Neuronal stem cell (in vitro differentiated cells): ENCODE measurements around the gene NOTO.

Source experiments
- DNase-seq: peaks from one replicate; pipeline ENCODE4 v3.0.0-alpha.2; 2013; ENCODE audit warnings: low spot score
- H2AFZ ChIP-seq: one replicate; pipeline ENCODE4 v1.6.1; 2013; ENCODE audit warnings: mild to moderate bottlenecking, low read length, inconsistent platforms
- H2AK5ac ChIP-seq: 2 replicates; pipeline ENCODE4 v1.6.1; 2013; ENCODE audit warnings: low read depth, mild to moderate bottlenecking, inconsistent platforms, low read length, moderate library complexity, mixed read lengths
- H2BK120ac ChIP-seq: 2 replicates; pipeline ENCODE4 v1.6.1; 2013; ENCODE audit warnings: low read depth, mild to moderate bottlenecking, inconsistent platforms, low read length, moderate library complexity, mixed read lengths
- H2BK12ac ChIP-seq: one replicate; pipeline ENCODE4 v1.6.1; 2013; ENCODE audit warnings: low read length, inconsistent platforms
- H2BK15ac ChIP-seq: 2 replicates; pipeline ENCODE4 v1.6.1; 2013; ENCODE audit warnings: mild to moderate bottlenecking, low read length, inconsistent platforms, mixed read lengths
- H2BK5ac ChIP-seq: one replicate; pipeline ENCODE4 v1.6.1; 2013; ENCODE audit warnings: inconsistent platforms, mild to moderate bottlenecking, low read length, moderate library complexity
- H3K14ac ChIP-seq: one replicate; pipeline ENCODE4 v1.6.1; 2013; ENCODE audit warnings: low read length, inconsistent platforms
- H3K18ac ChIP-seq: 2 replicates; pipeline ENCODE4 v1.6.1; 2013; ENCODE audit warnings: low read length, inconsistent platforms
- H3K23ac ChIP-seq: 2 replicates; pipeline ENCODE4 v1.6.1; 2013; ENCODE audit warnings: low read depth, mild to moderate bottlenecking, mixed read lengths, low read length, inconsistent platforms; ENCODE audit not compliant: poor library complexity
- H3K27ac ChIP-seq: replicated peaks from 3 replicates; pipeline ENCODE4 v1.5.1; 2013; ENCODE audit warnings: low read length, inconsistent platforms
- H3K27me3 ChIP-seq, 3 experiments: 2 replicates each; pipeline ENCODE4 v1.6.1; 2013; ENCODE audit warnings: low read length in 3 of 3, mild to moderate bottlenecking in 2 of 3, inconsistent platforms in 1 of 3, low read depth in 1 of 3, mixed read lengths in 1 of 3, moderate library complexity in 1 of 3; ENCODE audit not compliant: control insufficient read depth in 3 of 3, insufficient read depth in 3 of 3
- H3K36me3 ChIP-seq, 2 donors: replicated peaks in 1 of 2; 2 replicates each; pipeline ENCODE4 v1.6.1; 2013; ENCODE audit warnings: low read length in 2 of 2; ENCODE audit not compliant: control insufficient read depth in 2 of 2, insufficient read depth in 2 of 2
- H3K4ac ChIP-seq: 2 replicates; pipeline ENCODE4 v1.6.1; 2013; ENCODE audit warnings: inconsistent platforms, mild to moderate bottlenecking, low read length, moderate library complexity
- H3K4me1 ChIP-seq, 2 donors: 1 replicate in 1 of 2; 2 replicates in 1 of 2; pipeline ENCODE4 v1.6.1; 2013; ENCODE audit warnings: low read length in 2 of 2, low read depth in 1 of 2; ENCODE audit not compliant: control insufficient read depth in 2 of 2, insufficient read depth in 1 of 2
- H3K4me2 ChIP-seq: one replicate; pipeline ENCODE4 v1.6.1; 2013; ENCODE audit warnings: mild to moderate bottlenecking, low read length, inconsistent platforms; ENCODE audit not compliant: insufficient read depth, poor library complexity, severe bottlenecking
- H3K4me3 ChIP-seq, 2 donors: 2 replicates each; pipeline ENCODE4 v1.5.1; 2013; ENCODE audit warnings: low read length in 2 of 2, mild to moderate bottlenecking in 2 of 2, inconsistent platforms in 1 of 2, moderate library complexity in 1 of 2
- H3K79me1 ChIP-seq: one replicate; pipeline ENCODE4 v1.6.1; 2013; ENCODE audit warnings: low read depth, mild to moderate bottlenecking, inconsistent platforms, low read length, moderate library complexity
- H3K9ac ChIP-seq: one replicate; pipeline ENCODE4 v1.6.1; 2013; ENCODE audit warnings: mild to moderate bottlenecking, low read depth, low read length, inconsistent platforms; ENCODE audit not compliant: poor library complexity
- H3K9me3 ChIP-seq, 2 donors: replicated peaks in 1 of 2; 2 replicates each; pipeline versions ENCODE3 to v1.6.1; 2013; ENCODE audit warnings: low read length in 2 of 2, mild to moderate bottlenecking in 2 of 2, inconsistent platforms in 1 of 2, low read depth in 1 of 2, mixed read lengths in 1 of 2, moderate library complexity in 1 of 2; ENCODE audit not compliant: control insufficient read depth in 2 of 2, insufficient read depth in 1 of 2
- H4K8ac ChIP-seq: one replicate; pipeline ENCODE4 v1.6.1; 2013; ENCODE audit warnings: low read depth, mild to moderate bottlenecking, inconsistent platforms, low read length, moderate library complexity
- H4K91ac ChIP-seq: one replicate; pipeline ENCODE4 v1.6.1; 2013; ENCODE audit warnings: low read length, low read depth, mild to moderate bottlenecking, inconsistent platforms; ENCODE audit not compliant: poor library complexity
- whole genome bisulfite sequencing, 2 donors: extraction: QIAGEN DNeasy Blood & Tissue Kit; methylation state at CpG; one replicate each; pipeline ENCODE4 v1.1.7; 2013; ENCODE audit warnings: missing lambda C conversion rate in 2 of 2, mixed read lengths in 1 of 2; ENCODE audit not compliant: insufficient read length in 2 of 2, insufficient replicate concordance in 1 of 2; ENCODE audit errors: extremely low coverage in 2 of 2; 5-methylcytosine and 5-hydroxymethylcytosine counted together

Gene NOTO

GRCh38 chr2:73212448-73213176 is 10.2 kb downstream of the NOTO start:
- Histone ChIP-seq H2BK12ac (no peak overlapping the region), H3K27ac (no peak overlapping the region), H4K8ac (no peak overlapping the region), H2AFZ (peak overlapping the region; percentile 82), H3K4me3 (no peak overlapping the region), H3K4me2 (no peak overlapping the region), H3K9me3 (no peaks in the 10 kb centered on the region), H3K23ac (no peak overlapping the region), H4K91ac (no peak overlapping the region), H2BK120ac (no peak overlapping the region), H2AK5ac (no peak overlapping the region), H2BK15ac (no peak overlapping the region), H3K9ac (no peak overlapping the region), H3K18ac (no peak overlapping the region), H2BK5ac (no peak overlapping the region), H3K36me3 (no peaks in the 10 kb centered on the region), H3K4ac (no peak overlapping the region), H3K4me1 (peaks cover 0 to 7% of the 10 kb centered on the region in 2 donors), H3K27me3 (peaks cover 0 to 27% (median 0%) of the 10 kb centered on the region in 3 experiments), H3K79me1 (no peaks in the 10 kb centered on the region), H3K14ac (no peak overlapping the region)
- peak; percentile 62 for DNase-seq
- WGBS, 2 donors: no CpG with 5 or more reads among the region's 20 CpGs

DNA sequence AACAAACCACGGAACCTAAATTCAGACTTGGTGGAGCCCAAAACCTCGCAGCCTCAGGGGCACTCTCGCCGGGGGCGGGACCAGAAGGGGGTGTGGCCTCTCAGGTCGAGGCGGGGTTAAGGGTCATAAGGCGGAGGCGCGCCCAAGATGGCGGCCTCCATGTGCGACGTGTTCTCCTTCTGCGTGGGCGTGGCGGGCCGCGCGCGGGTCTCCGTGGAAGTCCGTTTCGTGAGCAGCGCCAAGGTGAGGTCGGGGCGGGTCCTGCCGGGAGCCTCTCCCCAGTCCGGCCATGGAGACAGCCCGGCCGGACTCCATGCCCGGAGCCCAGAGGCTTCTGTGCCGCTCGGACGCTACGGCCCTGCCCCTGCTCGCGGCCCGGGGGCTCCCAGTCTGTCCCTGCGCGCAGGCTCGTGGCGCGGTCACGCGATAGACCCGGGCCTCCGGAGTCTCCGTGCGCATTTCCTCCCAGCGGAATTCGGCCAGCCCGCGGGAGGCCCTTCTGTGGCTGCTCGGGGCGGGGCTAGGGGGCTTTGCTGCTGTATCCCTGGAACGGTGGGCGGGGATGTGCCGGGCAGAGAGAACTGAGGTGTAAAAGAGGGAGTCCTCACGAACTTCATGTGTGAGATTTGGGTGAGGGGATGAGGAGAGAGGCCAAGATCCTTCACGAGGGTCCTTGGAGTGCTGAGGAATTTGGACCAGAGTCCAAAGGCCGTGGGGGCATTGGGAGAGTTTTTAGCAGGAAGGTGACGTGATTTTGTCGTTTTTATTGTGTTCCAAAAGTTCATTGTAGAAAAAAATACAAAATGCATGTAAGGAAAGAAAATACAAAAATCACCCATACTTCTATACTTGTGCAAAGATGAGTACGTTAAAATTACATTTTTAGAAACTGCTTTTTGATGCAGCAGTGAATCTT is 12.0 kb downstream of the NOTO start, which contains the start of gene SMYD5:
Gene SMYD5, plus strand, starts transcription at position 126 of the 916 bp plus-strand sequence. Its CDS starts 22 bp downstream, at position 148.
- Histone ChIP-seq H3K79me1 (peaks cover 3% of the 10 kb centered on the region), H3K27ac (peak within 1 kb of the TSS; percentile 40), H2AK5ac (no peak within 1 kb of the TSS), H2BK15ac (no peak within 1 kb of the TSS), H3K14ac (no peak within 1 kb of the TSS), H2AFZ (peak within 1 kb of the TSS; percentile 96), H2BK12ac (no peak within 1 kb of the TSS), H3K4me1 (peaks cover 0 to 7% of the 10 kb centered on the region in 2 donors), H3K9me3 (no peaks in the 10 kb centered on the region), H3K4me2 (peak within 1 kb of the TSS; percentile 43), H3K36me3 (peaks cover 0 to 8% of the 10 kb centered on the region in 2 donors), H3K4ac (no peak within 1 kb of the TSS), H4K91ac (no peak within 1 kb of the TSS), H2BK120ac (no peak within 1 kb of the TSS), H3K4me3 (peak within 1 kb of the TSS; percentile 86 to 91), H4K8ac (no peak within 1 kb of the TSS), H3K9ac (peak within 1 kb of the TSS; percentile 84), H3K27me3 (peaks cover 0 to 14% (median 0%) of the 10 kb centered on the region in 3 experiments), H2BK5ac (peak within 1 kb of the TSS; percentile 54), H3K23ac (no peak within 1 kb of the TSS), H3K18ac (peak within 1 kb of the TSS; percentile 84)
- DNase-seq: peak; percentile 78
- whole genome bisulfite sequencing, 2 donors: no CpG with 5 or more reads among the region's 64 CpGs

DNA sequence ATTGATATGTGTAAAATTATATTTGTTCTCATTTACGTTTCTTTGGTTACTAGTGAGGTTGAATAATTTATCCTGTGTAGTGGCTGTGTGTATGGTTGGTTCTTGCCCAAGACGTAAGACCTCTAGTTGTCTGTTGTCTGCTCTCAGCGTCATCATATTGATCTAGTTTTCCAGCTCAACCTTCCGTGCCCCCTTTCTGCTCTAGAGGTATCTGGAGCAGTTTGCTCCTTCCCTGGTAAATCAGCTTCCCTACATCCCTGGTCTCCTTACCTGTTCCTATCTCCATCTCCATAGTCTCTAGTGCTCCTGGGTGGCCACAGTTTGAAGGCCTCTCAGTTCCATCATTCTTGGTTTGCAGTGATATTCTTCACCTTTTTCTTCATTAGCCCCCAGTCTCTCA is 12.9 kb downstream of the NOTO start:
- Histone ChIP-seq H3K27me3 (peaks cover 0 to 5% (median 0%) of the 10 kb centered on the region in 3 experiments), H3K4me3 (peak overlapping the region in 1 of 2 donors; percentile 86), H2BK12ac (no peak overlapping the region), H2AK5ac (no peak overlapping the region), H3K18ac (no peak overlapping the region), H4K8ac (no peak overlapping the region), H3K23ac (no peak overlapping the region), H3K36me3 (peaks cover 3 to 16% of the 10 kb centered on the region in 2 donors), H3K27ac (no peak overlapping the region), H2BK15ac (no peak overlapping the region), H3K9ac (no peak overlapping the region), H2BK5ac (no peak overlapping the region), H2BK120ac (no peak overlapping the region), H3K4me2 (no peak overlapping the region), H4K91ac (no peak overlapping the region), H3K14ac (no peak overlapping the region), H3K9me3 (no peaks in the 10 kb centered on the region), H3K79me1 (peaks cover 3% of the 10 kb centered on the region), H3K4me1 (peaks cover 0 to 7% of the 10 kb centered on the region in 2 donors), H3K4ac (no peak overlapping the region), H2AFZ (no peak overlapping the region)
- no peak for DNase-seq
- no CpG with 5 or more reads among the region's 4 CpGs for WGBS, 2 donors

GRCh38 chr2:73217160-73217559 is 14.8 kb downstream of the NOTO start:
- no peak overlapping the region for H2BK120ac ChIP-seq
- H2AK5ac ChIP-seq: no peak overlapping the region
- H3K27me3 ChIP-seq: no peaks in the 10 kb centered on the region
- no CpG with 5 or more reads among the region's 5 CpGs for WGBS, 2 donors
- H4K91ac ChIP-seq: no peak overlapping the region
- no peaks in the 10 kb centered on the region for H3K9me3 ChIP-seq
- H3K36me3 ChIP-seq: peaks cover 10 to 35% of the 10 kb centered on the region in 2 donors
- no peak overlapping the region for H4K8ac ChIP-seq
- H3K79me1 ChIP-seq: peaks cover 3% of the 10 kb centered on the region
- no peak overlapping the region for H3K9ac ChIP-seq
- no peak overlapping the region for H2BK12ac ChIP-seq
- H3K4ac ChIP-seq: no peak overlapping the region
- no peak overlapping the region for H3K4me3 ChIP-seq
- H3K23ac ChIP-seq: no peak overlapping the region
- no peak overlapping the region for H3K14ac ChIP-seq
- H3K4me2 ChIP-seq: no peak overlapping the region
- H3K4me1 ChIP-seq: peaks cover 0 to 7% of the 10 kb centered on the region in 2 donors
- H2BK15ac ChIP-seq: no peak overlapping the region
- H3K27ac ChIP-seq: no peak overlapping the region
- H2BK5ac ChIP-seq: no peak overlapping the region
- DNase-seq: no peak
- no peak overlapping the region for H3K18ac ChIP-seq
- no peak overlapping the region for H2AFZ ChIP-seq
